IMR-90 (cell line): ENCODE results near the gene ZNF581. TPM values are rescaled to one million over a fixed set of nuclear protein-coding genes. Genes with fewer than 3 reads are reported as not detected.

Source experiments
- ATAC-seq: fragments of 200-7000 bp; cut with Tn5 transposase; 2 replicates; pipeline ENCODE4 v1.9.1; 2020; ENCODE audit warnings: low read depth, mild to moderate bottlenecking, moderate library complexity
- BruUV-seq: library from RNA; stranded (reverse); fragments of 400-500 nt; replicated peaks from 2 replicates; lab custom pipeline; 2021; lab: Mats Ljungman, UMichigan
- CTCF ChIA-PET: fragments of 300-600 bp; formaldehyde crosslinking; extraction: SDS; loops from one replicate; lab custom pipeline; 2021; ENCODE audit warnings: antibody characterized with exemption; lab: Yijun Ruan, JAX
- POLR2A ChIA-PET: fragments of 300-600 bp; sonication (Branson Sonifier 250); formaldehyde crosslinking; loops from one replicate; lab custom pipeline; 2022; ENCODE audit warnings: antibody characterized with exemption; ENCODE audit not compliant: unreplicated experiment; lab: Charles Lee
- DNase-seq: peaks from one replicate; pipeline ENCODE4 v3.0.0; 2013
- H2AFZ ChIP-seq: replicated peaks from 2 replicates; pipeline ENCODE3; 2013; ENCODE audit warnings: low read length, mild to moderate bottlenecking; ENCODE audit not compliant: poor library complexity
- H2AK5ac ChIP-seq: 2 replicates; pipeline ENCODE4 v1.6.1; 2013; ENCODE audit warnings: low read depth, low read length, inconsistent platforms
- H2AK9ac ChIP-seq: replicated peaks from 2 replicates; pipeline ENCODE3; 2013; ENCODE audit warnings: mild to moderate bottlenecking, low read depth, low read length, moderate library complexity; ENCODE audit not compliant: poor library complexity
- H2BK120ac ChIP-seq: 2 replicates; pipeline ENCODE4 v1.6.1; 2013; ENCODE audit warnings: low read depth, low read length, inconsistent platforms
- H2BK15ac ChIP-seq: 3 replicates; pipeline ENCODE4 v1.6.1; 2013; ENCODE audit warnings: low read depth, low read length, inconsistent platforms
- H2BK20ac ChIP-seq: 2 replicates; pipeline ENCODE4 v1.6.1; 2013; ENCODE audit warnings: low read depth, mild to moderate bottlenecking, inconsistent platforms, low read length, moderate library complexity
- H2BK5ac ChIP-seq: 2 replicates; pipeline ENCODE4 v1.6.1; 2013; ENCODE audit warnings: mild to moderate bottlenecking, low read depth, low read length, inconsistent platforms; ENCODE audit not compliant: poor library complexity, severe bottlenecking
- H3K14ac ChIP-seq: replicated peaks from 2 replicates; pipeline ENCODE4 v1.6.1; 2013; ENCODE audit warnings: low read depth, low read length, inconsistent platforms
- H3K18ac ChIP-seq: 2 replicates; pipeline ENCODE4 v1.6.1; 2013; ENCODE audit warnings: low read depth, low read length, control low read depth
- H3K23ac ChIP-seq: 2 replicates; pipeline ENCODE4 v1.6.1; 2013; ENCODE audit warnings: low read depth, low read length, inconsistent platforms
- H3K27ac ChIP-seq: 2 replicates; pipeline ENCODE4 v1.5.1; 2013; ENCODE audit warnings: mild to moderate bottlenecking, control low read depth, low read length; ENCODE audit not compliant: insufficient read depth
- H3K27me3 ChIP-seq: 2 replicates; pipeline ENCODE4 v1.6.1; 2013; ENCODE audit warnings: low read length; ENCODE audit not compliant: control insufficient read depth, insufficient read depth
- H3K36me3 ChIP-seq: 2 replicates; pipeline ENCODE4 v1.6.1; 2013; ENCODE audit warnings: low read length, mixed read lengths; ENCODE audit not compliant: control insufficient read depth, insufficient read depth
- H3K4ac ChIP-seq: 2 replicates; pipeline ENCODE4 v1.6.1; 2013; ENCODE audit warnings: low read depth, low read length, inconsistent platforms
- H3K4me1 ChIP-seq: 2 replicates; pipeline ENCODE4 v1.6.1; 2013; ENCODE audit warnings: low read length, mixed read lengths; ENCODE audit not compliant: control insufficient read depth, insufficient read depth
- H3K4me2 ChIP-seq: 2 replicates; pipeline ENCODE4 v1.6.1; 2013; ENCODE audit warnings: low read depth, mild to moderate bottlenecking, control low read depth, low read length, moderate library complexity
- H3K4me3 ChIP-seq: 2 replicates; pipeline ENCODE4 v1.5.1; 2013; ENCODE audit warnings: low read depth, mild to moderate bottlenecking, control low read depth, low read length, moderate library complexity; ENCODE audit not compliant: insufficient read depth
- H3K56ac ChIP-seq: 2 replicates; pipeline ENCODE4 v1.6.1; 2013; ENCODE audit warnings: low read length, inconsistent platforms; ENCODE audit not compliant: insufficient read depth; ENCODE audit errors: extremely low read depth
- H3K79me1 ChIP-seq, 2 experiments: 2 replicates each; pipeline ENCODE4 v1.6.1; 2013; ENCODE audit warnings: low read length in 2 of 2, inconsistent platforms in 1 of 2, low read depth in 1 of 2
- H3K9ac ChIP-seq: 2 replicates; pipeline ENCODE4 v1.6.1; 2013; ENCODE audit warnings: low read depth, low read length, control low read depth
- H3K9me1 ChIP-seq: 2 replicates; pipeline ENCODE4 v1.6.1; 2013; ENCODE audit warnings: low read length, inconsistent platforms; ENCODE audit not compliant: insufficient read depth
- H3K9me3 ChIP-seq: 2 replicates; pipeline ENCODE4 v1.6.1; 2013; ENCODE audit warnings: low read length; ENCODE audit not compliant: control insufficient read depth, insufficient read depth
- H4K20me1 ChIP-seq: 2 replicates; pipeline ENCODE4 v1.6.1; 2013; ENCODE audit warnings: low read length, inconsistent platforms; ENCODE audit not compliant: insufficient read depth
- H4K5ac ChIP-seq: 2 replicates; pipeline ENCODE4 v1.6.1; 2013; ENCODE audit warnings: mild to moderate bottlenecking, low read depth, low read length, control low read depth
- H4K8ac ChIP-seq, 2 experiments: 2 replicates each; pipeline ENCODE4 v1.6.1; 2013; ENCODE audit warnings: low read depth in 2 of 2, low read length in 2 of 2, control low read depth in 1 of 2, inconsistent platforms in 1 of 2
- H4K91ac ChIP-seq: 2 replicates; pipeline ENCODE4 v1.6.1; 2013; ENCODE audit warnings: low read depth, low read length, inconsistent platforms; ENCODE audit not compliant: insufficient read depth
- BHLHE40 ChIP-seq: fragments of 150-350 bp; IDR thresholded peaks from 2 replicates; pipeline ENCODE4 v1.6.1; 2016; ENCODE audit warnings: mild to moderate bottlenecking, low read depth, low read length
- CEBPB ChIP-seq: IDR thresholded peaks from 2 replicates; pipeline ENCODE4 v1.6.1; 2012; ENCODE audit warnings: low read depth, low read length, improper control_type of control experiment
- MAZ ChIP-seq: IDR thresholded peaks from 2 replicates; pipeline ENCODE4 v1.6.1; 2012; ENCODE audit warnings: low read depth, mild to moderate bottlenecking, low read length, improper control_type of control experiment, moderate library complexity, borderline replicate concordance
- MXI1 ChIP-seq: IDR thresholded peaks from 2 replicates; pipeline ENCODE4 v1.6.1; 2012; ENCODE audit warnings: low read depth, mild to moderate bottlenecking, low read length, moderate library complexity, borderline replicate concordance
- POLR2A ChIP-seq: IDR thresholded peaks from 2 replicates; pipeline ENCODE4 v1.6.1; 2012; ENCODE audit warnings: mild to moderate bottlenecking, low read depth, low read length
- RAD21 ChIP-seq: IDR thresholded peaks from 2 replicates; pipeline ENCODE4 v1.6.1; 2012; ENCODE audit warnings: low read length, improper control_type of control experiment
- RCOR1 ChIP-seq: IDR thresholded peaks from 2 replicates; pipeline ENCODE4 v1.6.1; 2012; ENCODE audit warnings: mild to moderate bottlenecking, low read length, improper control_type of control experiment; ENCODE audit not compliant: insufficient replicate concordance
- RFX5 ChIP-seq: IDR thresholded peaks from 2 replicates; pipeline ENCODE4 v1.8.0; 2012; ENCODE audit warnings: low read depth, mild to moderate bottlenecking, low read length, moderate library complexity
- SMC3 ChIP-seq: fragments of 150-350 bp; IDR thresholded peaks from 2 replicates; pipeline ENCODE4 v1.6.1; 2016; ENCODE audit warnings: low read depth, mild to moderate bottlenecking, antibody characterized with exemption, low read length, moderate library complexity
- WGBS, 2 experiments: methylation state at CpG; one replicate each; pipeline versions ENCODE4 v1.1.5 to v1.1.7; 2013; ENCODE audit warnings: missing lambda C conversion rate in 2 of 2; ENCODE audit not compliant: insufficient read length in 1 of 2; ENCODE audit errors: extremely low coverage in 2 of 2; 5-methylcytosine and 5-hydroxymethylcytosine counted together
- dilution Hi-C: fragments of 300-500 bp; cut with HindIII; formaldehyde crosslinking; loops from one replicate; pipeline ENCODE4 v1.14.3; 2018; ENCODE audit warnings: low sequenced_read_pairs; ENCODE audit not compliant: unreplicated experiment
- in situ Hi-C: fragments of 300-500 bp; cut with MboI; formaldehyde crosslinking; loops from 3 replicates; pipeline ENCODE4 v1.14.3; 2019; ENCODE audit warnings: low sequenced_read_pairs, inconsistent platforms, mixed read lengths
- intact Hi-C: fragments of 100-400 bp; cut with micrococcal nuclease; formaldehyde crosslinking; loops from 2 replicates; pipeline ENCODE4 v1.10.0; 2022
- polyA plus RNA-seq, 3 experiments: library from polyadenylated mRNA; depleted of rRNA; stranded (reverse); fragments of >200 nt; gene quantifications; 2 replicates each; pipeline ENCODE4 v1.2.3, GENCODE V29; 2012; ENCODE audit warnings: low replicate concordance in 1 of 3
- total RNA-seq: library from RNA; depleted of rRNA; stranded (reverse); fragments of >200 nt; gene quantifications from 2 replicates; pipeline ENCODE4 v1.2.3, GENCODE V29; 2012
- TF ChIP-seq, protein P1 (sequence below): fragments of 150-350 bp; IDR thresholded peaks from 2 replicates; pipeline ENCODE4 v1.6.1; 2016; ENCODE audit warnings: low read depth, mild to moderate bottlenecking, low read length, moderate library complexity, borderline replicate concordance
- TF ChIP-seq, protein P2 (sequence below): fragments of 150-350 bp; IDR thresholded peaks from 2 replicates; pipeline ENCODE4 v1.6.1; 2017; ENCODE audit warnings: mild to moderate bottlenecking, antibody characterized with exemption, low read length, low read depth
- TF ChIP-seq, protein P3 (sequence below): conservative IDR thresholded peaks from 2 replicates; pipeline ENCODE4 v1.5.1; 2012; ENCODE audit warnings: mild to moderate bottlenecking, low read depth, low read length, improper control_type of control experiment

The ZNF581 gene
- total and polyA plus RNA-seq, 2 of the 4 experiments (the other 2 are of a cell fraction), result 9.7 to 21.9 TPM

DNA sequence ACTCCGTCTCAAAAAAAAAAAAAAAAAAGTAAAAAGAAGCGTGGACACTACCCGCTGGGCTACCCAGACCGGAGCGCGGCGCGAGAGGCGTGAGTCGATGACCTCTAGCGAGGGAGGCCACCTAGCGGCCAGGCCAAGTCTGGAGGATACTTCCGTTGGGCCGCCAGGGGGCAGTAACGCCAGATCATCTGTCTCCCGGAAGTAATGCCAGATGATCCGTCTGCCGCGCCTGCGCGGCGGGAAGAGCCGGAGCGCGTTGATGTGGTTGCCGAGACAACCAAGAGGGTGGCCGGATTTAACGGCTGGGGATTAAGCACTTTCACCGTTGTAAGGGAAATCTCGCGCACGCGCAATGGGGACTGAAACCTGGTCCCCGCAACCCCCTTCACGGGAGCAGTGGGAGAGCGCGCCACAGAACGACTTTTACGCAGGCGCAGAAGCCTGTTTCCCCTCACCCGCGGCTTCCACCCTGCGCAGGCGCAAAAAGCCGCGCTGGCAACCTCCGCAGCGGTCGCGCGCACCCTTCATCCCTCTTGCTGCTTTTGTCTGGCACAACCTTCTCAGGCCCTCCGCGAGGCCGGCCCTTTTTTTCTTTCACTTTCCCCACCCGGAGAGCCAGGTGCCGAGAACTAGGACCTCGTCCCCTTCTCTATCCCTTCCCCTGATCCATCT is 10.3 kb downstream of the ZNF581 start:
- Histone ChIP-seq H2BK20ac (no peak overlapping the region), H4K5ac (peak overlapping the region; percentile 64), H2BK5ac (peak overlapping the region; percentile 82), H3K9me3 (no peaks in the 10 kb centered on the region), H3K4ac (peak overlapping the region; percentile 91), H3K4me2 (peak overlapping the region; percentile 35), H3K4me1 (peaks cover 14% of the 10 kb centered on the region), H3K27me3 (no peaks in the 10 kb centered on the region), H2AFZ (peak overlapping the region; percentile 98), H2BK120ac (peak overlapping the region; percentile 62; the same call in 1 of the 2 replicates), H4K91ac (peak overlapping the region; percentile 80), H3K27ac (peak overlapping the region; percentile 89), H3K56ac (peak overlapping the region; percentile 97), H3K36me3 (peaks cover 8% of the 10 kb centered on the region), H2AK9ac (peak overlapping the region; percentile 99), H4K8ac (peak overlapping the region; percentile 93 to 98), H3K79me1 (peaks cover under 1 to 14% of the 10 kb centered on the region in 2 experiments; a peak in 2 of 4 replicates), H3K9me1 (peaks cover 13% of the 10 kb centered on the region), H3K23ac (peak overlapping the region; percentile 68; the same call in 1 of the 2 replicates), H3K4me3 (peak overlapping the region; percentile 71), H3K9ac (peak overlapping the region; percentile 86), H3K18ac (peak overlapping the region; percentile 40), H4K20me1 (peaks cover 43% of the 10 kb centered on the region), H2AK5ac (peak overlapping the region; percentile 53), H2BK15ac (no peak overlapping the region; the same call in 2 of the 3 replicates), H3K14ac (peak overlapping the region; percentile 95)
- in situ Hi-C loops (loop anchor here (25.0 kb wide), 2 partner anchors 1191 to 1516 kb away; partner anchors contain the start of genes CDC42EP5, CNOT3 and LENG9), dilution Hi-C loops (no loop called here), intact Hi-C loops (loop anchor here (2.0 kb wide), 1 partner anchor 21 kb away; the partner anchor contains the start of gene EPN1)
- CTCF ChIA-PET, result interaction anchor here (0.6 to 1.1 kb wide), 7 partner anchors 12 to 1518 kb away, joined by 3 to 5 read pairs (median 3); no protein-coding TSS in a partner anchor
- WGBS, 2 experiments, result 1% methylated on average over 37 of the region's 57 CpGs; no CpG with 5 or more reads in 1 of the 2 experiments
- POLR2A ChIA-PET, result interaction anchor here (0.6 to 1.1 kb wide), 7 partner anchors 10 to 1785 kb away, joined by 3 to 10 read pairs (median 6); no protein-coding TSS in a partner anchor
- no TSS peak for BruUV-seq
- DNase-seq, result peak; percentile 99
- peak; percentile 57 for ATAC-seq
- TF ChIP-seq SMC3 (peak; percentile 85), RAD21 (peak; percentile 73), POLR2A (peak; percentile 70; the same call in 1 of the 2 replicates), MAZ (peak; percentile 25; the same call in 1 of the 2 replicates), RCOR1 (no peak), BHLHE40 (peak; percentile 42; the same call in 1 of the 2 replicates), CEBPB (no peak), RFX5 (0 out of 2 replicates have a peak, but pooled peaks have one; percentile 17), MXI1 (peak; percentile 77; the same call in 1 of the 2 replicates)
- TF ChIP-seq, protein P1, sequence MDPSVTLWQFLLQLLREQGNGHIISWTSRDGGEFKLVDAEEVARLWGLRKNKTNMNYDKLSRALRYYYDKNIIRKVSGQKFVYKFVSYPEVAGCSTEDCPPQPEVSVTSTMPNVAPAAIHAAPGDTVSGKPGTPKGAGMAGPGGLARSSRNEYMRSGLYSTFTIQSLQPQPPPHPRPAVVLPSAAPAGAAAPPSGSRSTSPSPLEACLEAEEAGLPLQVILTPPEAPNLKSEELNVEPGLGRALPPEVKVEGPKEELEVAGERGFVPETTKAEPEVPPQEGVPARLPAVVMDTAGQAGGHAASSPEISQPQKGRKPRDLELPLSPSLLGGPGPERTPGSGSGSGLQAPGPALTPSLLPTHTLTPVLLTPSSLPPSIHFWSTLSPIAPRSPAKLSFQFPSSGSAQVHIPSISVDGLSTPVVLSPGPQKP, result peak; percentile 70; the same call in 1 of the 2 replicates
- TF ChIP-seq, protein P2, sequence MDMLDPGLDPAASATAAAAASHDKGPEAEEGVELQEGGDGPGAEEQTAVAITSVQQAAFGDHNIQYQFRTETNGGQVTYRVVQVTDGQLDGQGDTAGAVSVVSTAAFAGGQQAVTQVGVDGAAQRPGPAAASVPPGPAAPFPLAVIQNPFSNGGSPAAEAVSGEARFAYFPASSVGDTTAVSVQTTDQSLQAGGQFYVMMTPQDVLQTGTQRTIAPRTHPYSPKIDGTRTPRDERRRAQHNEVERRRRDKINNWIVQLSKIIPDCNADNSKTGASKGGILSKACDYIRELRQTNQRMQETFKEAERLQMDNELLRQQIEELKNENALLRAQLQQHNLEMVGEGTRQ, result no peak
- TF ChIP-seq, protein P3, sequence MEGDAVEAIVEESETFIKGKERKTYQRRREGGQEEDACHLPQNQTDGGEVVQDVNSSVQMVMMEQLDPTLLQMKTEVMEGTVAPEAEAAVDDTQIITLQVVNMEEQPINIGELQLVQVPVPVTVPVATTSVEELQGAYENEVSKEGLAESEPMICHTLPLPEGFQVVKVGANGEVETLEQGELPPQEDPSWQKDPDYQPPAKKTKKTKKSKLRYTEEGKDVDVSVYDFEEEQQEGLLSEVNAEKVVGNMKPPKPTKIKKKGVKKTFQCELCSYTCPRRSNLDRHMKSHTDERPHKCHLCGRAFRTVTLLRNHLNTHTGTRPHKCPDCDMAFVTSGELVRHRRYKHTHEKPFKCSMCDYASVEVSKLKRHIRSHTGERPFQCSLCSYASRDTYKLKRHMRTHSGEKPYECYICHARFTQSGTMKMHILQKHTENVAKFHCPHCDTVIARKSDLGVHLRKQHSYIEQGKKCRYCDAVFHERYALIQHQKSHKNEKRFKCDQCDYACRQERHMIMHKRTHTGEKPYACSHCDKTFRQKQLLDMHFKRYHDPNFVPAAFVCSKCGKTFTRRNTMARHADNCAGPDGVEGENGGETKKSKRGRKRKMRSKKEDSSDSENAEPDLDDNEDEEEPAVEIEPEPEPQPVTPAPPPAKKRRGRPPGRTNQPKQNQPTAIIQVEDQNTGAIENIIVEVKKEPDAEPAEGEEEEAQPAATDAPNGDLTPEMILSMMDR, result peak; percentile 100
